Measurements from ENCODE around the gene PRSS38.

GRCh38 chr1:227779021-227779441 lies 36.4 kb upstream of the PRSS38 start:
- TF ChIP-seq SIN3A (IDR thresholded peaks at IDR 0.05; ENCODE audit: borderline replicate concordance, insufficient read depth, low read depth, low read length) (no peak), REST (IDR thresholded peaks at IDR 0.05; ENCODE audit: insufficient read depth in 1 of 2, low read depth in 2 of 2, low read length in 1 of 2) (no peak)
